Forelimb muscle (tissue), 1 donor: ENCODE data around the gene MUC6. TPM values are rescaled to one million over a fixed set of nuclear protein-coding genes. Genes with fewer than 3 reads are reported as not detected.

ENCODE experiments used
- DNase-seq: peaks from one replicate; pipeline ENCODE4 v3.0.0-alpha.2; 2013; ENCODE audit warnings: low read depth
- polyA plus RNA-seq: library from polyadenylated mRNA; unstranded; fragments of 120-200 nt; gene quantifications from one replicate; pipeline ENCODE4 v1.2.1, GENCODE V29; 2013; ENCODE audit not compliant: insufficient read length

The MUC6 gene
- polyA plus RNA-seq, 1 donor: 0.25 TPM

DNA sequence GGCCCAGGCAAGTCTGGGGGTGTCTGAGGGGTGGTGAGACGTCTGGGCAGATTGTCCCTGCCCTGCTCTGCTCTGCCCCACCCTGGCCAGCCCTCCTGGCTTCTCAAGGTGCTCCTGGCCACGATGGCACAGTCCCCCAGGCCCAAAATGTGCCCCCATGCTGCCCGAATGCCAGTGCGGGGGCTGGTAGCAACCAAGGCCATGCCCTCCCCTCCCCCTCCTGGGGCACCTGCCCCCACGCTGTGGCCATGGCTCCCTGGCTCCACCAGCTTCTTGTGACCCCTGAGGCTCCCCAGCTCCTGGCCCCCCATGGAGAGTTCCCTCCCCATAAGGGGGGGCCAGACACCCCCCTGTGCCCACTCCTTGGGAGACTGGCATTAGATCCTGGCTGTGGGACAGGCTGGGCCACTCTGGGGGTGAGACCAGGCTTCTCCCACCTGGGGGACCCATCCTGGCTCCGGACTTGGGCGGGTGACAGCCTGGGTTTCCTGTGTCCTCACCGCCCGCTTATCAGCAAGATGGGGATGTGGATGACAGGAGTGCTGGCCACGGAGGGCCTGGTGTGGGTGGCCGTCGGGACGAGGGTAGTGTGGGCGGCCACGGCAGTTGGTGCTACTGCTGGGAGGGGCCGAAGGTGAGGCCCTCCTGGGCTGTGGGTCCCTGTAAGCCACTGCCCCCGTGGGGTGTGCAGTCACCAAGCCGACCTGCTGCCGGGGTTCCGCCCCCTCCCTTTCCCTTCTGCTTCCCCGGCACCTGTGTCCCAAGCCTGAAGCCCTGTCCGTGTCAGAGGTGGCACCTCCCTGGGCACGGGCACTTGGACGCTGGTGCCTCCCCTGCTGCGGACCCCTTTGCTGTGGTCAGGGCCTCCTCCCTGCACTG lies 15.9 kb upstream of the MUC6 start:
- no peak for DNase-seq

DNA sequence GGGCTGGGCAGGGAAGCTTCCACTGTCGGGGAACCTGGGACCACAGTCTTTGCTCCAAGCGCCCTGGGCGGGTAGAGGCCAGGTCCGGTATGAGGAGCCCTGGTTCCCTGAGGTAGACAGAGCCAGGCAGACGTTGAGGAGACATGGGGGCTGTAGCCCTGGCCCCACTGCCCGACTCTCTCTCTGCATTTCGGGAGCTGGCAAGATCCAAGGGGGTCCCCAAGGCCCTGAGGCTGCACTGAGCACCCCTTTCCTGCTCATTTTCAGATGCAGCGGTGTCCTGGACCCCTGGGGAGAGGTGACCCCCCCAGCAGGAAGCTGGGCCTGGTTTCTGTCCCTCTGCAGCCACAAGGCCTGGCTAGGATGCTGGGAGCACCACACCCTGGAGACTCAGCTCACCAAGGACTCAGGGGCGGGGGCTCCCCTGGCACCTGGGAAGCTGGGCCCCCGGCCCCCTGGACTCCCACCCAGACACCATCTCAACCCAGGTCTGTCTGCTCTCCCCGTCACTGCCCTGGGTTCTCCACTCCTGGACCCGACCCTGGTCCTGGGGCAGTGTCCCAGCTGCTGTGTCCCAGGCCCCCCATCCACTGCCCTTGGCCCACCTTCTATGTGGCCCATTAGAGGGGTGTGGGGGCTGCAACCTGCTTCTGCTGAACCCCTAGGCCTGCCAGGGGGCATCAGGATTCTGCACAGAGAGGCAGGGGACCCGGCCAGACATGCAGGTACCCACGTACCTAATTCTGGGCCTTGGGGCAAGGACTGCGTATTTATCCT lies 15.0 kb upstream of the MUC6 start:
- DNase-seq: no peak

DNA sequence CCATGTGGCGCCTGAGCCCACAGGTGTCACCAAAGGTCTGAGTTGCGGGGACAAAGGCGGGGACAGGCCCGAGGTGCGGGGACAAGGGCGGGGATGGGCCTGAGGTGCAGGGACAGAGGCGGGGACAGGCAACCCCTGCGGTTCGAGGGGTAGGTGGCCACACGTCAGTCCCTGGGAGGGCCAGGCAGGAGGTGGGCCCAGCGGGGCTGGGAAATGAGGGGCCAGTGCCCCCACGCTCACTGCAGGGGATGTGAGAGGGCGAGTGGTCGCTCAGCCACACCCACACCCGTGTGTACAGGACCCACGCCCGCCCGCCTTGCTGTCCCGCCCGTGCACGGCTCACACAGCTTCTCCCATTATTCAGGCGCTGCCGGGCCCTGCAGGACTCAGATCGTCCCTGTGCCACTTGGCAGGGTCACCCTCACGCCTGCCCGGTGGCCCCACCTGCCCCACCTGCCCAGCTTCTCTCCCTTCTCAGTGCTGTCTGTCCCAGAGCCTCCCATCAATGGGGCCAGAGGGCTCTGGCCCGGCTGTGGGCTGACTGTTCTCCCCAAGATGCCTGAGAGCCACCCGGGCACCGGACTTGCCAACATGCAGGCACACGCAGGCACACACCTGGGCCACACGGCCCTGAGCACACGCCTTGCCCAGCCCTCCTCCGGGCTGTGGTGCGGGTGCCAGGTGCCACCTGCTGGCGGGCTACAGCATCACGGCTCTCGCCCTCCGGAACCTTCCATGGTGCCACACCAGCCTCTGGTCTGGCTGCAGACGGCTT lies 14.2 kb upstream of the MUC6 start:
- DNase-seq: no peak

DNA sequence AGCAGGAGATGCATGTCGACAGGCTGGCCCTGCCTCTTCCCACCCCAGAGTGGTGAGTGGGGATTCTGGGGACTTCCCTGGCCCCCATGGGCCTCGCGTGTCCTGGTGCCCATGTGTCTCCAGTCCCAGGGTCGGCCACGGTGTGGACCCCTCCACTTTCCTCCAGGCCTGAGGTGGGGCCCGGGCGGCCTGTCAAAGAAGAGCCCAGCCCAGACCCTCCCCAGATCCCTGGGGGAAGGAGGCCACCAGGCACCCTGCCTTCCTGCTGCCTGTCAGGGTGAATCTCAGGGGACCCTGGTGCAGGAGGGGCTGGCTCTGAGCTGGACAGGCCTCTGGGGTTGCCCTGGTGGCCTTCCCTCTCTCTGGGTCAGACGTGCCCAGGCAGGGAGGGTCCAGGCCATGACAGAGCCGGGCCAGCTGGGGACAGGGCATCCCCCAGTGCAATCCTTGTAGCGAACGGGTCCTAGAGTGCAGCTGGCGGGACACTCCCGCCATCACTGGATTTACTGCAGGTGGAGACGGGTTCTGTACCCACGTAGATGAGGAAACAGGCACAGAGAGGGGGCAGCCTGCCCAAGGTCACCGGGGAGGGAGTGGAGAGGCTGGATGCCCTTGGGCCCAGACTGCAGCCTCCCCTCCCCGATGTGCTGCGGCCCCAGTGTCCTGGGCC lies 13.5 kb upstream of the MUC6 start:
- no peak for DNase-seq

DNA sequence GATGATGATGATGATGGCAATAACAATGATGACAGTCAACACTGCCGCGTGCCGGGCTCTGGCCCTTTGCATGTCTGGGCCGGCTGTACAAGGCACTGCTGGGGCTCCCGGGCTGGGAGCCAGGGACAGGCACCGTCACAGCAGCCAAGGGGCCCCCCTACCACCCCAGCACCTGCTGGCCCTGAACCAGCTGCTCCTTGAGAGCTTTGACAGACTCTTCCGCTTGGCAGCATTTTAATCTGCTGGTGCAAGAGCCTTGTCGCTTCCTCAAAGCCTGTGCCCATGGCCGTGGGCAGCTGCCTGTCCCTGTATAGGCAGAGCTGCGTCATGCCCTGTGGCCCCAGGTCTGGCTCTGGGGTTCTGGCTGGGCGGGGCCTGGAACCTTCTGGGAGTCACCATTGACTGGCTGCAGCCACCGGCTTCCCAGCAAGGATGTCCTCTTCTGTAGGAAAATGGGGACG lies 12.9 kb upstream of the MUC6 start:
- no peak for DNase-seq

DNA sequence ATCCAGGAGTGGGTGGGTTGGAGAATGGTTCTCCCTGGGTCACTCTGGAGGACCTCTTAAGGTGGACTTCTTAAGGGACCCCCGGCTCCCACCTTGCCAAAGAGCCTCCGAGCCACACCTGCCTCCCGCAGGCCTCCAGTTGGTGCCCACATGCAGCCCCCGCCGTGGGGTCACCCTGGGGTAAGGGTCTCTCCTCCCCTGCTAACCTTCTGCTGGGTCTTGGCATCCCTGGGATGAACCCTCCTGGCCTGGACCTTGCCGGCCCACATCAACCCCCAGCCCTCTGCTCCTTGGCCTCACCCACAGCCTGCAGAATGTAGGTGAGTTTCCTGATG lies 12.5 kb upstream of the MUC6 start:
- DNase-seq: no peak

DNA sequence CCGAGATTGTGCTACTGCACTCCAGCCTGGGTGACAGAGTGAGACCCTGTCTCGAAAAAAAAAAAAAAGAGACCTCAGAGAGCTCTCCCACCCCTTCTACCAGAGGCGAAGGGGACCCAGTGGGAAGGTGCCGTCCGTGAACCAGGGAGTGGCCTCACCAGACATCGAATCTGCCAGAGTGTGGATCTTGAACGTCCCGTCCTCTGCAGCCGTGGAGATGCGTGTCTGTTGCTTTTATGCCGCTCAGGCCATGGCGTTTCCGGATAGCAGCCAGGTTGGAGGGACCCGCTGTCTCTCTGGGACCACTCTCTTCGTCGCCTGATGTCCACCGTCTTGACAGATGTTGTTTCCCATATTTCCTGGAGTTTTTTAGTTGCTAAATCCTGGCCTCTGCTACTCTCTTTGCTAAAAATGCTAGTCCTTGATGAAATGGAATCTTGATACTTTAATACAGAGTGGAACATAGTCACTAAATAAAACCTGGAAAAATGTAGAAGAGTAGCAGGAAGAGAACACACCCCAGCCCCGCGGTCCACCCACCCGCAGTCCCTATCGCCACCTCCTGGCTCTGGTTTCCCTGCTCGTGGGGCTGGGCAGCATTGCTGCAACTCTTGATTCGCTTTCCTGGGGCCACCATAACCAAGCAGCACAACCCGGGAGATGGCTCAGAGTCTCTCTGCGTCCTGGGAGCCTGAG lies 12.0 kb upstream of the MUC6 start:
- DNase-seq: no peak

DNA sequence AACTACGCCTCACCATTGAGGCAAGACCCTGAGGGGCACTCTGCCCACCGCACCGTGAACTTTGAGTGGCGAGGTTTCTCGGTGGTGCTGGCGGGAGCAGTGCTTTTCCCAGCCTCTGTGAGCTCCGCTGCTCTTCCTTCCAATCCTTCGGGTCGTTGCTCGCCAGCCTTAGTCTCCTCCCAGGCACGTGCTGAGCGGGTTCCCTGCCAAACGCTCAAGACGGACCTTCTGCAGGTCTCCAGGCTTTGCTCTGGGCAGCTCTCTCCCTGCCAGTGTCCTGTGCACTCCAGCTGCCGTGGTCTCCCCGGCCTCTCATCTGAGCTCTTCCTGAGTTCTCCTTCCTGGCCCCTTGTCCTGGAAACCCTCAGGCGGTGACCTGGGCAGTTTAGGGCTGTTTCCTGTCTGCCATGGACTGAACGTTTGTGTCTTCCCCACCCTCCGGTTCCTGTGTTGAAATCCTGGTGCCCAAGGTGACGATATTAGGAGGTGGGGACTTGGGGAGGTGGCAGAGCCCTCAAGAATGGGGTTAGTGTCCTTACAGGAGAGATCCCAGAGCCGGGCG lies 11.2 kb upstream of the MUC6 start:
- DNase-seq: no peak

DNA sequence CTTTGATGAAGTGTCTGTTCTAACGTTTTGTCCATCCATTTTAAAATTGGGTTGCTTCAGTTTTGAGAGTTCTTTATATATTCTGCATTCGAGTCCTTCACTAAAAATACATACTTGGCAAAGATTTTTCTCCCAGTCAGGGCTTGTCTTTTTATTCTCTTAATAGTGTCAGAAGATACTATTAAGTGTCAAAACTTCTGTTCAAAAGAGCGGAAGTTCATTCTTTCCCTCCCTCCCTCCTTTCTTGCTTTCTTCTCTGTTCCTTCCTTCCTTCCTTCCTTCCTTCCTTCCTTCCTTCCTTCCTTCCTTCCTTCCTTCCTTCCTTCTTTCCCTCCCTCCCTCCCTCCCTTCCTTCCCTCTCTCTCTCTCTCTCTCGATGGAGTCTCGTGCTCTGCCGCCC lies 7.6 kb upstream of the MUC6 start:
- DNase-seq: no peak

DNA sequence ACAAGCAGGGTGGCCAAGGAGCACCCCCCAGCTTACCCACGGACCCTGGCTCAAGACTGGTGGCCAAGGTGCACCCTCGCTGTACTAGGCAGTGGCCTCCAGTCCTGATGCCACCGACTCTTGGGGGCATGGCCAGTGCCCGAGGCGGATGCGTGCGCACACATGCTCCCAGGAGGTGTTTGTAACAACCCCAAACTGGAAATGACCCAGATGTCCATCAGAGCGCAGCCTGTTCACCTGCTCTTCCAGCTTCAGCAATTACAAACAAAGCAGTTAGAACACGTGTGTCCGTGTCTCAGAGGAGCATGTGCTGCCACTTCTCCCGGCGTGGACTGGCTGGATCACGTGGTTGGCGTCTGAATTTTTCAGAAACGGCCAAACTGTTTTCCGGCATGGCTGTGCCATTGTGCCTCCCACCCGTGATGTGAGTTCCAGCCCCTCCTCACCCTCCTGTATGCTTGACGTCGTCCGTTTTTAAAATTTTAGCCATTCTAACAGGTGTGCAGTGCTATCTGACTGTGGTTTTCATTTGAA lies 7.1 kb upstream of the MUC6 start:
- no peak for DNase-seq

DNA sequence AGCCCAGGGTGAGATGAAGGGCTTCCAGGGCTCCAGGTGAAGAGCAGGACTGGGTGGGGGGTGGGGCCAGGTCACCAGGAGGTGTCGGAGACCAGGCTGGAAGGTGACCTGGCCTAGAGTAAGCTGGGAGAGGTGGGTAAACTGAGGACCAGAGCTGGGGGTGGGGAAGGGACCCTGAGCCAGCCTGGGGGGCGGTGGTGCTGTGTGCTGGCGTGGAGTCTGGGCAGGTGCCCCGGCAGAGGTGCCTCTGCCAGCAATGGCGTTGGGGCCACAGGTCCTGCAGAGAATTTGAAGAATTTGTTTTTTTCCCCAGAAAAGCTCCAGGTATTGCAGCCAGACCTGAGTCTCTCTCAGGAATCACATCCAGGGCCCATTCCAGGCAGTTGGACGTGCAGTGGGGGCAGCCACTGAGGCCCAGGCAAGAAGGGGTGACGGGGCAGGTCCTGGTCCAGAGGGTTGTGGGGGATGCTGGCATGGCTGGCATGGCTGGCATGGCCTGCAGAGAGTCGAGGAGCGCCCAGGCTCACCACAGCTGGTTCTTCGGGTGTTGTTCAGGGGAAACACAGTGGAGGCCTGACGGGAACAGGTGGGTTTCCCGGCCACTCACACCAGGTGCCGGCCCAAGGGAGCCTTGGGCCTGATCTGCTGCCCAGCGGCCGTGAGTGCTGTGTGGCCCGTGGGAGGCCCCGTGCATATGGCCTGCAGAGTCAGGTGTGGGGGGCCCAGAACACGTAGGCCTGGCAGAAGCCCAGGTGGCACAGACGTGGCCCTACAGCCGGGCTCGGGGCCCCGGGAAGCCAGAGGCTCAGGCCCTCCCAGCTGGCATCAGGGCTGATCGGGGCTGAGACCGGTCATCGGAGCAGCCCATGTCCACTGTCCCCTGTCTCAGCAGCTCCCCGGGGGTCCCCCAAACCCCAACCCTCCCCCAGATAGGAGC lies 6.4 kb upstream of the MUC6 start:
- no peak for DNase-seq

DNA sequence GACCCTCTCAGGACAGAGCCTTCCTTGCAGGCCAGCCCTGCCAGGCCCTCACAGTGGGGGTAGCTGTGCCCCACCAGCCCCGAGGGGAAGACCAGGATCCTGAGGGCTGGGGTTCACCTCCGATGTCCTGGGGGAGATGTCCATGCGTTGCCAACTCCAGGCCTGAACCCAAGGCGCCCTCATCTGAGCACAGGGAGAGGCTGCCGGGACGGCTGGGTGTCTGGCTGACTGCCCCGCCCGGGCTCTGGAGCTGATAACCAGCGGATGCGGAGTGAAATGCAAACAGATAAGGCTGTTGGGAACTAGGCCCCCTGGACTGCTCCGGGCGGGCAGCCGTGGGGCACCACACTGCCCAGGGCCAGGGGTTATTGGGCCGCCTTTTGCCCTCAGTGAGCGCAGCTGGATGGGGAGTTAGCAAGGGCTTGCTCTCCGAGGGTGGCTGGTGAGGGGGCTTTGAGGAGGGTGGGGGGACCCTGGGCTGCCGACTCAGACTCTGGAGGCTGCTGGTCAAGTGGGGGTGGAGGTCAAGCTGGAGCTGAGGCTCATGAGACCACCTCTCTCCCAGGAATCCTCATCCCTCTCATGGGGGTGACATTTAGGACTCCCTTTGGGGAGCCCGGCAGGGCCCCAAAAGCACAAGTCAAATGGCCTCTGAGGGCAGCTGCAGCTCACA lies 5.6 kb upstream of the MUC6 start:
- no peak for DNase-seq

DNA sequence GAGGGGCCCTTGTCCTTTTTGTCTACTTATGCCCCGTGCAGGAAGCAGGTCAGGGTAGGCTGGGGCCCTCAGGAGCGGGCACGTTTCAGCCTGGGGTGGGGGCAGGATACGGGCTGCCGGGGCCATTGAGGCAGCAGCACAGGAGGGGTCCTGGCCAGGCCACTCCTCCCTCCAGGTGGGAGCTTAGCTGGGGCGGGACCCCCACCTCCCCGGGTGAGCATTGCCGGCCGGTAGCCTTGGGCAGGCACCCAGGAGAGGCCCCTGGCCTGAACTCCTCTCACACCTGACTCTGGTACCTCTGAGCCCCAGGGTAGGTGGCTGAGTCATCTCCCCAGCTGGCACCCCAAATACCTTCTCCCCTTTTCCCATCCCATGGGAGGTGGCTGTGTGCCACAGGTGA lies 5.0 kb upstream of the MUC6 start:
- no peak for DNase-seq

DNA sequence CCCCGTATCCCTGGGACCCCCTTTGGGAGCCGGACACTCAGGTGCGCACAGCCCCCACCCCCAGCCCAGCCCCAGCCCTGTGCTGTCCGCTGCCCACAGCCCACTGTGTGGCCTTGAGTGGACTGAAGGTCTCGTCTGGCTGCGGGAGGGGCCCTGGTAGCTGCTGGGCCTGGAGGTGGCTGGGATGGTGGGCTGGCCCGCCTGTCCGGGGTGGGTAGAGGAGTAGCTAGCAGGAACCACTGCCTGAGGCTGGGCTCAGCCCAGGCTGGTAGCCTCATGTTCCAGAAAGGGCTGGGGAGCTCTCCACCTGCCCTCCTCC lies 4.6 kb upstream of the MUC6 start:
- no peak for DNase-seq

DNA sequence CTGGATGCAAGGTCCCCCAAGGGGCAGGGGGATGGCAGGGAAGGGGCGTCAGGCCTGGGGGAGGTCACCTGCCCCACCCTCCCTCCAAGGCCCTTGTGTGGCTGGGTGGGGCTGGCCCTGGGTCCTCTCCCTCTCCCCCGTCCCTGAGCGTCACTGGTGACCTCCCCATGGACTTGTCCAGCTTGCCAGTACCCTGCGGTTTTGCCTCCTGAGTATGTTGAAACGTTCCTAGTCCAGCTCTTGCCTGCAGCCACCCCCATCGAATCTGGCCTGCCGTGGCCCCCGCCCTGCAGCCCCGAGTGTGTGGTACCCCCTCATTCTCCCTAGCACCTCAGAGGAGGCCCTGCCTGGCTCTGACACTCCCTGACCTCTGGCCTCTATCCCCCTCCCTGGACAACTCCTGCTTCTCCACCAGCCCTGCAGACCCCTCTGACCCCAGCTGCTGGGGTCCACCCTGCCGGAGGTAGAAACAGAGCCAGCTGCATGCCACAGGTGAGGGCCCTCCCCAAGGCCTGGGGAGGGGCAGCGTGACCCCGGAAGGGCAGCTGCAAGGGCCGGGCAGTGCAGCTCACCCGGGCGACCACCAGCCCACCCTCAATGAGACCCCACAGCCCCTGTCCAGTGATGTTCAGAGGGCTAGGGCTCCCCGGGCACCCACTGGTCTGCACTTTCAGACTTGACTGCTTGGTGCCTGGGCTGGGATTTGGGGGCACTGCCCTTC lies 4.1 kb upstream of the MUC6 start:
- DNase-seq: no peak

DNA sequence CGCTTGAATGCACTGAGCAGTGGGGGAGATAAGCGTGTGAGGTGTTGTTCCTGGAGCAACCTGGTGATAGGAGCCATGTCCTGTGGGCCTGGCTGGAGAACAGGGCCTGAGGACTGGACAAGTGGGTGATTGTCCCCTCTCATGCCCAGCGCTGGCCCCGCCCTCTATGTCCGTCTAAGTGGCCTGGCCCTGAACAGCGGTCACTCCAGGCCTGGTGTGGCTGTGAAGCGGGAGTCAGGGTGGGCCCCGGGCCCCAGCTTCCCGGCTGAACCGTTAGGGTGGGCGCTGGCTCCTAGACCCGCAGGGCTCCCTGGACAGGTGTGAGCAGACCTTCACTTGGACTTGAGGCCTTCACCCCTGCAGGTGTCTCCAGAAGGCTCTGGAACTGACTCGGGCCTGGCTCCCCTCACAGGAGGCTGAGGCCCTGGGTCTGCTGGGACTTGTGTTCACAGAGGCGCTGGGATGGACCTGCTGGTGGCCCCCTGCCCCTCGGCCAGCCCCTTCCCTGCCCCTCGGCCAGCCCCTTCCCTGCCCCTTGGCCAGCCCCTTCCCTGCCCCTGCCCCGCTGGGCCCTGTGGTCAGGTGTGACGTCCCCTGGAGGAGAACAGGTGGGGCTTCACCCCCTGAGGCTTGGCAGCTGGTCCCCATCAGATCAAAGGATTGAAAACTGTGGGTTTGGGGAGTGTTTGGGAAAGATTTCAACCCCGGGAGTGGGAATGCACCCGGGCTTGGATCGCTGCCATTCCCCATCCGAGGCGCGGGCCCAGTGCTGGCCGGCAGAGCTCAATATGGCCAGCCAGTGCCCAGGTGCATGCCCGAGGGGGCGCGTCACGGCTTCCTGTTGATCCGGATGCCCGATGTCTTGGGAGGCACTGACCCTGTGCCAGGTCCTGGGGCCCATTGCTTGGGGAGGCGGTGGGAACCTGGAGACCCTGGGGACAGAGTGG lies 3.2 kb upstream of the MUC6 start:
- no peak for DNase-seq

DNA sequence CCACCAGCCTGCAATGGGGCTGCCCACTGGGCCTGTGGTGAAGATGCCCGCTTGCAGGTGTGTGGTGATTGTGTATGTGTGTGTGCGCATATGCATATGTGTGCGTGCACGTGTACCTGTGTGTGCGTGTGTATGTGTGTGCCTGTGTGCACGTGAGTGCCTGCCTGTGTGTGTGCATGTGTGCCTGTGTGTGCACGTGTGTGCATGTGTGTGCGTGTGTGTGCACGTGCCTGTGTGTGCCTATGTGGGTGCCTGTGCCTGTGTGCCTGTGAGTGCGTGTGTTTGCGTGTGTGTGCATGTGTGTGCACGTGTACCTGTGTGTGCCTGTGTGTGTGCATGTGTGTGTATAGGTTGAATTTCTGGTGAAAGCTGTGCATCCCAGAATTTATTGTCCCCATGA lies 2.4 kb upstream of the MUC6 start:
- DNase-seq: no peak
